Activated naive CD4-positive, alpha-beta T cell treated with anti-CD3 and anti-CD28 coated beads for 36 hours (primary cell): ENCODE data around the gene DYDC2. TPM values are rescaled to one million over a fixed set of nuclear protein-coding genes. Genes with fewer than 3 reads are reported as not detected.
A peak's percentile ranks its signal among the peaks of the same experiment; 100 is the strongest.

ENCODE experiments used
- CTCF ChIA-PET: fragments of 350-600 bp; sonication (Branson Sonifier 250); formaldehyde crosslinking; loops from one replicate; lab custom pipeline; 2021; ENCODE audit warnings: antibody characterized with exemption; lab: Charles Lee
- DNase-seq: peaks from one replicate; pipeline ENCODE4 v3.0.0-alpha.2; 2020
- H3K27ac Mint-ChIP-seq: one replicate; pipeline ENCODE4 v1.8.0; 2021; ENCODE audit warnings: mild to moderate bottlenecking, mixed read lengths
- H3K27me3 Mint-ChIP-seq: one replicate; pipeline ENCODE4 v1.8.0; 2021; ENCODE audit warnings: low read depth, mixed read lengths
- H3K36me3 Mint-ChIP-seq: one replicate; pipeline ENCODE4 v1.8.0; 2021; ENCODE audit warnings: low read depth, mixed read lengths
- H3K4me1 Mint-ChIP-seq: one replicate; pipeline ENCODE4 v1.8.0; 2021; ENCODE audit warnings: low read depth, mixed read lengths
- H3K4me3 Mint-ChIP-seq: one replicate; pipeline ENCODE4 v1.8.0; 2021; ENCODE audit warnings: mild to moderate bottlenecking, moderate library complexity, mixed read lengths
- H3K9me3 Mint-ChIP-seq: one replicate; pipeline ENCODE4 v1.8.0; 2021; ENCODE audit warnings: mixed read lengths
- intact Hi-C: fragments of 100-400 bp; cut with micrococcal nuclease; formaldehyde crosslinking; loops from one replicate; pipeline ENCODE4 v1.15.1; 2023
- total RNA-seq, 2 experiments: library from RNA; stranded (reverse); gene quantifications; one replicate each; pipeline ENCODE4 v1.2.3, GENCODE V29; 2021

The DYDC2 gene
- total RNA-seq, 2 experiments from 2014 or later: not detected

DNA sequence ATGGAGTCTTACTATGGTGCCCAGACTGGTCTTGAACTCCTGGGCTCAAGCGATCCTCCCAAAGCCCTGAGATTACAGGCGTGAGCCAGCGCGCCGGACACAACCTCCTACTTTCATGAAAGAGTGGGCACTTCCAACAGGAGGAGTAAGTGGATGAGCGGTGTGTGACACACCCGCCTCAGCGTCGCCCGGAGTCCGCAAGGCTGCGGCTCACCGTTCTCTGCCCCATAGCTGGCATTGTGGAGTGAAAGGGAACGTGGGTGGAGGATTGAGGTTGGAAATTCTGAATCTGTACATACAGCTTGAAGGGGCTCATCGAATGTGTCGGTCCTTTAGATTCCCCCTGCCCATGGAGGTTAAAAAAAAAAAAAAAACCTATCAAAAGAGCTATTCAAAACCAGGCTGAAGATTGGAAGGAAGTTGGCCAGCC is 51.2 kb downstream of the DYDC2 start:
- H3K4me3 Mint-ChIP-seq: peak overlapping the region; percentile 89
- no peaks in the 10 kb centered on the region for H3K9me3 Mint-ChIP-seq
- peak; percentile 53 for DNase-seq
- H3K4me1 Mint-ChIP-seq: peaks cover 23% of the 10 kb centered on the region
- peak overlapping the region; percentile 60 for H3K27ac Mint-ChIP-seq
- H3K27me3 Mint-ChIP-seq: no peaks in the 10 kb centered on the region
- CTCF ChIA-PET: interaction anchor here (0.6 to 2.2 kb wide), 11 partner anchors 23 to 129 kb away, joined by 3 to 12 read pairs (median 4); no protein-coding TSS in a partner anchor
- H3K36me3 Mint-ChIP-seq: no peaks in the 10 kb centered on the region
- intact Hi-C loops: loop anchor here (1.0 kb wide), 2 partner anchors 25 to 36 kb away; no protein-coding TSS in a partner anchor

DNA sequence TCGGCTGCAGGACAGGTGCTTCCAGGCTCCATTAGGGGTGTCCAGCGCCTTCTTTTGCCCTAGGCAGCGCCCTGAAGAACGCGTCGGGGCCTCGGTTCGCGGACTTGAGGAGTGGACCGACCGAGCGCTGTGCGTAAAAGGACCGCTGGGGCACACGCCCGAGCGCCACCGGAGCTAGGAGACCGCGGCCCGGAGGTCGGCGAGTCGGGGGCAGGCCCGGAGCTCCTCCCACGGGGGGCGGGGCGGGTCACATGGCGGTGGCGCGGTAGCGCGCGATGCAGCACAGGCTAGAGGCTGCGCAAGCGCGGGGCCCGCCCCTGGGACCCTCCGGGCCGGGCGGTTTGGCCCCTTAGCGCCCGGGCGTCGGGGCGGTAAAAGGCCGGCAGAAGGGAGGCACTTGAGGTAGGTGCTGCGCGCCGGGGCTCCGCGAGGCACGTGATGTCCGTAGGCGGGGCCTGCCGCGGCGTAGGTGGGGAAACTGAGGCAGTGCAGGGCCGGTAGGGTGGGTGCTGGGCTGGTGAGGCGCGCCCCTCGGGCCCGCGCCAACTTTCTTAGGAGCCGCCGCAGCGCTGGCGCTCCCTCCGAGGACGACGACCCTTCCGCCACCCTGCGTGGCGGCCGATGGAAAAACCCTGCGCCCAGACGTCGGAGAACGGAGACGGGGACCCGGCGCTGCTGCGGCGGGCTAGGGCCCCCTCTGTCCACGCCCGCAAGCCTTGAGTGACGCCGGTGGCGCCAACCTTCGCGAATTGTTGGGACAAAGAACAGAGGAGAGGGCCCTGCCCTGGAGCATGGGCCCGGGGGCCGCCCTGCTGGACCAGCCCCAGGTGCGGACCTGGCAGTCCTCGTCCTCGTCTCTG is 51.9 kb downstream of the DYDC2 start, which contains the start of gene PRXL2A:
TSS of gene PRXL2A (plus strand) at position 310 of the 860 bp plus-strand sequence. CDS start 11,917 bp downstream, outside the sequence.
- Mint-ChIP-seq H3K4me1 (peaks cover 30% of the 10 kb centered on the region), H3K4me3 (peak within 1 kb of the TSS; percentile 89), H3K9me3 (no peaks in the 10 kb centered on the region), H3K36me3 (no peaks in the 10 kb centered on the region), H3K27me3 (no peaks in the 10 kb centered on the region), H3K27ac (peak within 1 kb of the TSS; percentile 60)
- CTCF ChIA-PET: interaction anchor here (0.6 to 2.2 kb wide), 13 partner anchors 23 to 128 kb away, joined by 3 to 12 read pairs (median 4); no protein-coding TSS in a partner anchor
- intact Hi-C loops: loop anchor here (1.0 kb wide), 2 partner anchors 25 to 36 kb away; no protein-coding TSS in a partner anchor
- DNase-seq: peak; percentile 85

DNA sequence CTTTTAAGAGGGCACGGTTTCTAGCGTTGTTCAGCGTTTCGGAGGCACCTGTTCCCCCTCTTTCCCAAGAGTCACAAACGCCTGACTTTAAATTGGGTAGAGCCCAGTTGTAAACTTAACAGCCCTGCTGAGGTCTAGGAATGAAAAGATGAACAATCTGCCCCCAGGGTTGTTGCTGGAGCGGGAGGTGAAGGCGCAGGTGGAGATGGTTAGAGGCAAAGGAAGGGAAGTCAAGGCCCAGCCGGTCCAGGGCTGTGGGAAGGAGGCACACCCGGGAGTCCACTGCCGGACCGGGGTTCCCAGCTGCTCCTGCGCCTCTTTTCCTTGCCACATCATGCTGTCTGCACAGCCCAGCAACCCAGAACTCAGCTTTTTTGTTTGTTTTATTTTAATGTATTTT is 52.5 kb downstream of the DYDC2 start:
- Mint-ChIP-seq H3K9me3 (no peaks in the 10 kb centered on the region), H3K4me3 (peak overlapping the region; percentile 89), H3K4me1 (peaks cover 33% of the 10 kb centered on the region), H3K36me3 (no peaks in the 10 kb centered on the region), H3K27ac (no peak overlapping the region), H3K27me3 (no peaks in the 10 kb centered on the region)
- CTCF ChIA-PET: interaction anchor here (0.7 to 1.6 kb wide), 3 partner anchors 31 to 97 kb away, joined by 3 to 6 read pairs (median 5); no protein-coding TSS in a partner anchor
- DNase-seq: no peak
- intact Hi-C loops: no loop called here

DNA sequence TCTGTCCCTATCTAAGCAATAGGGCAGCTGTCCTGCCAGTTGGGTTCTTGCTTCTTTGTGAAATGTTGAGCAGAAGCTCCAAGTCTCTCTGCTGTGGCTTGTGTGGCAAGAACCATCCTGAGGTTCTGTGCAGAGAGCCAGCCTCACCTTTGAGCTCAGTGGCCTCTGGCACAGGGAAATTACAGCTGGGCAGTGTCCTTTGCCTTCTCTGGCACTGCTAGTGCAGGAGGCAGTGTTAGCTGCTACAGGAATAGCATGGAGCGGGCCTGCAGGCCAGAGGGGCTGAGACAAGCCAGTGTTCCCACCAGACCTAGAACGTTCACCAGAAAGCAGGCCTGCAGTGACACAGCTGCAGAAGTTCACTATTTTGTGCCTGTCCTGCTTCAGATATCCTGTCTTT is 53.5 kb downstream of the DYDC2 start:
- Mint-ChIP-seq H3K4me1 (peaks cover 33% of the 10 kb centered on the region), H3K9me3 (no peaks in the 10 kb centered on the region), H3K4me3 (no peak overlapping the region), H3K27me3 (no peaks in the 10 kb centered on the region), H3K27ac (no peak overlapping the region), H3K36me3 (no peaks in the 10 kb centered on the region)
- CTCF ChIA-PET: interaction anchor here (1.5 to 2.9 kb wide), 3 partner anchors 32 to 96 kb away, joined by 5 to 9 read pairs (median 6); no protein-coding TSS in a partner anchor
- DNase-seq: no peak
- intact Hi-C loops: no loop called here

DNA sequence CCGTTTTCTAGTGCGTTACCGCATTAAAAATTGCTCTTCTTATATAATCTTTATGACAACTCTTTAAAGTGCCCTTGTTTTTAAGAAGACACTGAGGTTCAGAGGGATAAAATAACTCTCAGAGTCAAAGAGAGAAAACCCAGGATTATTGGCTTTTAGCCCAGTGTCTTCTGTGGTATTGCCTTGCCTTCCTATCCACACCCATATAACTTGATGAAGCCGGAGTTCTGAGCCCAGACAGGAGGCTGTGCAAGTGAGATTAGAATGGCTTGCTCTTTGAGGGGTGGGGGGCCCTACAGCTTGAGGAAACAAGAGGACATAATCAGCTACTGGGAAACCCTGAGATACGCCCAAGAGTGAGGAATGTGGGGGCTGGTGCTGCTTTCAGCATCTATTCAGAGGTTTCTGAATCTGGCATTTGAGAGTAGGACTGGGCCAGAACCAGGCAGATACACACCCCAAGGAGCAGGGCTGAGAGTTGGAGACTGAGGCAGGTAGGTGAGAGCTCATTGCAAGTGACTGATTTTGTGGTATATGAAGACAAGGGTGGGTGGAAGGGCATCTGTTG is 54.1 kb downstream of the DYDC2 start:
- no peaks in the 10 kb centered on the region for H3K9me3 Mint-ChIP-seq
- no peak overlapping the region for H3K27ac Mint-ChIP-seq
- H3K36me3 Mint-ChIP-seq: no peaks in the 10 kb centered on the region
- intact Hi-C loops: no loop called here
- H3K4me1 Mint-ChIP-seq: peaks cover 33% of the 10 kb centered on the region
- H3K4me3 Mint-ChIP-seq: no peak overlapping the region
- DNase-seq: no peak
- CTCF ChIA-PET: interaction anchor here (1.5 to 2.9 kb wide), 3 partner anchors 33 to 95 kb away, joined by 5 to 9 read pairs (median 6); no protein-coding TSS in a partner anchor
- H3K27me3 Mint-ChIP-seq: no peaks in the 10 kb centered on the region

DNA sequence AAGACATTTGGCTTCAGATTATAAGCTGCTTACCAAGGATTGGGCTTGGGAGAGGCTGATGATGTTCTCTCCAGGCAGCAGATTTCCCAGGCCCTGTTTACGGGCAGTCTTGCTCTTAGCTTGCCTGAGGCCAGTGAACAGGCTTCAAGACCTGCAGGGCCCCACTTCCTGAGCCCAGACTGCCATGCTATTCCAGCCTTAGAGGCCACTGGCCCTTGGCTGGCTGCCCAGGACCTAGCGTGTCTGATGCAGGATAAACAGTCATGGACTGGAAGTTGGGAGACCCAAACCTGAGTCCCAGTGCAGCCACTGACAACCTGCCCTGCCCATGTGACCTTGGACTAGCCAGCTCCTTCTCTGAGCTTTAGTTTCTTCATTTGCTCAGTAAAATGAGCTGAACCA is 54.7 kb downstream of the DYDC2 start:
- CTCF ChIA-PET: interaction anchor here (0.6 to 2.9 kb wide), 3 partner anchors 33 to 94 kb away, joined by 3 to 9 read pairs (median 7); no protein-coding TSS in a partner anchor
- H3K4me3 Mint-ChIP-seq: no peak overlapping the region
- H3K27me3 Mint-ChIP-seq: no peaks in the 10 kb centered on the region
- H3K27ac Mint-ChIP-seq: no peak overlapping the region
- intact Hi-C loops: no loop called here
- no peak for DNase-seq
- H3K9me3 Mint-ChIP-seq: no peaks in the 10 kb centered on the region
- no peaks in the 10 kb centered on the region for H3K36me3 Mint-ChIP-seq
- peaks cover 33% of the 10 kb centered on the region for H3K4me1 Mint-ChIP-seq

DNA sequence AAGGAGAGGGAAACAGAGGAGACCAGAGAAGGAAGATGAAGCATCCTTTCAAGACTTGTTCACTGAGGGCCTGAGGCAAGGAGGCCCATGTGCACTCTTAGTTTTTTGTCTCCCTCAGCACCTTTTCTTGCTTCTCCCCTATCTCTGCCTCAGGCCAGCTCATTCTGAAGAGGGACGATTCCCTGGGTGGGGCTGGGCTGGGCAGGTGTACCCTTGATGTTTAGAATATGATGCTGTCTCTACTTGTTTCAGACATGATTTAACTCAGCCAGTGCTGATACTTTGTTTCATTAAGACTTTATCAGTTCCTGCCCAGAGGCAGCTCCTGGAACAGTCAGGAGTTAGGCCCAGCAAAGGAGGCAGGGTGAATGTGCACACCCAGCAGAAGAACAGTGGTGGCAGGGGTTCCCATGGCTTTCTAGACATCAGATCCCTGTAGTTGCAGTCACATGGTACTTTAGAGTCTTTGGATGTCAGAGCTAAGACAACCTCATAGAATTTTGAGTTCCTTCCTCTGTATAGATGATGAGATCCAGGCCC is 55.2 kb downstream of the DYDC2 start:
- CTCF ChIA-PET: interaction anchor here (0.6 to 2.9 kb wide), 3 partner anchors 34 to 94 kb away, joined by 3 to 9 read pairs (median 7); no protein-coding TSS in a partner anchor
- Mint-ChIP-seq H3K36me3 (no peaks in the 10 kb centered on the region), H3K4me3 (no peak overlapping the region), H3K27ac (no peak overlapping the region), H3K9me3 (no peaks in the 10 kb centered on the region), H3K4me1 (peaks cover 33% of the 10 kb centered on the region), H3K27me3 (no peaks in the 10 kb centered on the region)
- DNase-seq: no peak
- intact Hi-C loops: no loop called here

DNA sequence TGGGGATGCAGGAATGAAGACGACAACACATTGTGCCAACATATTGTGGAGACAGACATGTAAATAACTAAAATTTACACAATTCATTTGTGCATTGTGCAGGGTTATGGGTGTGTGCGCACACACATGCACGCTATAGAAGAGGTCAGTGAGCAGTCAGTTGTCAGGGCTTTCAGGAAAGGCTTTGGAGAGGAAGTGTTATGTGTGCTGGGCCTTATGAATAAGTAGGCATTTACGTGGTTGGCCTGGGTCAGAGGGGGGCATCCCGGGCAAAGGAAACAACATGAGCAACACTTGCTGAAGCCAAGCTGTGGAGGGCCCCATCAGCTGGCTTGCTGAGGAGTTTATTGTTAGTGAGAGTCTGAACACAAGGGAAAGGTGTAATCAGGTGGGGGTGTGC is 55.9 kb downstream of the DYDC2 start:
- CTCF ChIA-PET: interaction anchor here (1.4 to 2.9 kb wide), 2 partner anchors 35 to 93 kb away, joined by 7 to 9 read pairs; no protein-coding TSS in a partner anchor
- H3K27ac Mint-ChIP-seq: no peak overlapping the region
- DNase-seq: peak; percentile 31
- H3K4me3 Mint-ChIP-seq: no peak overlapping the region
- H3K36me3 Mint-ChIP-seq: no peaks in the 10 kb centered on the region
- intact Hi-C loops: no loop called here
- no peaks in the 10 kb centered on the region for H3K9me3 Mint-ChIP-seq
- H3K4me1 Mint-ChIP-seq: peaks cover 32% of the 10 kb centered on the region
- H3K27me3 Mint-ChIP-seq: no peaks in the 10 kb centered on the region

DNA sequence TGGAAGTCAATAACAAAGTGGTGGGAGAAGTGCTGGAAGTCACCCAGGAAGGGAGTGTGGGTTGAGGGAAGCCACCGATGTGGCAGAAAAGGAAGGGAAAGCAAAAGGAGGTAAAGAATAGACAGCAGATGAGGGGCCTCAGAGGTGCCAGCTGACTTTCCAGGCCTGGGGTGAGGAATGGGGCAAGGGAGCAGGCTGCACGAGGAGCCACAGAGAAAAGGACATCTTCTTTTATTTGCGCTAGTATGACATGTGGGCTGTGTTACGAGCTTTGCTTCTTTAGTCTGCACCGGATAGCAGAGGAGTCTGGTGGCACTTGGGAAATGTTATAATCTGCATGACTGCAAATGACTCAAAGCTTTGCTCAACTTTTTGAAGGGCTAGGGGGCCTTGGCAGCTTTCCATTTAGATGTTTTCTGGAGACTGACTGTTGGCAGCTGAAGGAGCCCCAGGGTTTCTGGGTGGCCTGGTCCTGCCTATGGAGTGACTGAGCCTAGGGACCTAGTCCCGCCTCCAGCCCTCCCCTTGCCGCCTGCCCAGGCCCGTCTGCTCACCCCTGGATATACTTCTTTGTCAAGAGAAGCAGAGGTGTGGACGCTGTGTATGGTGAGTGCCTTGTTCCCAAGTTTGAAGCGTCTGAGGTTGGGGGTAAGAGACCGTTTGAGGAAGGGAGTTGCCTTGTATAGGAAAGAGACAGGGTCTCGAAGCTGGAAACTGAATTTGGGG is 56.9 kb downstream of the DYDC2 start:
- intact Hi-C loops: no loop called here
- Mint-ChIP-seq H3K4me1 (peaks cover 27% of the 10 kb centered on the region), H3K36me3 (no peaks in the 10 kb centered on the region), H3K4me3 (no peak overlapping the region), H3K9me3 (no peaks in the 10 kb centered on the region), H3K27ac (peak overlapping the region; percentile 14), H3K27me3 (no peaks in the 10 kb centered on the region)
- CTCF ChIA-PET: interaction anchor here (0.5 to 1.1 kb wide), 2 partner anchors 13 to 35 kb away, joined by 3 to 5 read pairs; no protein-coding TSS in a partner anchor
- DNase-seq: peak; percentile 23

DNA sequence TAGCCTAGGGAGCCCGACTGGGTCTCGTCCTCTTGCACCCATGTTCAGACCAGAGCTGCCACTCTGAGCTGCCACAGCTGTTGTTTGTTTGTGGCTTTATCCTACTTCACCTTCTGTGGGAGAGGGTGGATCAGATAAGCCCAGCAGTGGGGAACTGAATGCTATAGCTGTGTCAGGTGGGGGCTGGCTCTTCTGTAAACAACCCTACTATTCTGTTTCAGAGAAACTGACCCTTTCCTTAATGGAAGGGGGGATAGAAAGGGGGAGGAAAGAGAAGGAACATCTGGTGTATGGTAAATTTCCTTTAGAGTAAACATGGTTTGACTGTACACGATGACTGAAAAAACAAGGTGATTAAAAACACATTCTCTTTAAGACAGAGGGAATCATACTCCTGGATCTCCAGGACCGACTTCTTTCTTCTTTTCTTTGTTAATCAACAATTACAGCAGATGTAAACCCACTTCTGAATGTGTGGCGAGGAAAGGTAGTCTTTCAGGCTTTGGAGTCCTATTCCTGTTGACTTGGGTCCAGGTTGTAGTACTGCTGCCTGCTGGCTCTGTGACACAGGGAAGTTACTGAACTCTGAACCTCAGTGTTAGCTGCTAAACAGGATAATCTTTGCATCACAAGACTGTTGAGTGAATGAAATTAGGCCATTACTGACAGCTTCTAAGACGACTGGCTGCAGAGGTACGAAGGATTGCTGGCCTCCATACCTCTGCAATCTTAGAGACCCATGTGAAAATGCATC is 57.7 kb downstream of the DYDC2 start:
- no peak for DNase-seq
- Mint-ChIP-seq H3K36me3 (no peaks in the 10 kb centered on the region), H3K27ac (no peak overlapping the region), H3K9me3 (no peaks in the 10 kb centered on the region), H3K4me1 (peaks cover 25% of the 10 kb centered on the region), H3K4me3 (no peak overlapping the region), H3K27me3 (no peaks in the 10 kb centered on the region)
- intact Hi-C loops: no loop called here
- CTCF ChIA-PET: interaction anchor here (1.1 kb wide), 1 partner anchor 36 kb away, joined by 5 read pairs; no protein-coding TSS in a partner anchor
